OCI-LY7 (cell line): ENCODE measurements around the gene BRME1.

Experiments used
- EZH2phosphoT487 ChIP-seq: fragments of 200-600 bp; sonication (generic); IDR thresholded peaks from 2 replicates; pipeline ENCODE4 v1.6.1; 2018; ENCODE audit warnings: low read depth, borderline replicate concordance, mild to moderate bottlenecking, mixed run types, antibody characterized with exemption, low read length, moderate library complexity, mixed read lengths
- TF ChIP-seq, protein P1 (sequence below): fragments of 200-600 bp; sonication (generic); conservative IDR thresholded peaks from 2 replicates; pipeline ENCODE4 v1.5.1; 2014; ENCODE audit warnings: mild to moderate bottlenecking, antibody characterized with exemption, low read length, moderate library complexity, mixed read lengths

- TF ChIP-seq, protein P1, sequence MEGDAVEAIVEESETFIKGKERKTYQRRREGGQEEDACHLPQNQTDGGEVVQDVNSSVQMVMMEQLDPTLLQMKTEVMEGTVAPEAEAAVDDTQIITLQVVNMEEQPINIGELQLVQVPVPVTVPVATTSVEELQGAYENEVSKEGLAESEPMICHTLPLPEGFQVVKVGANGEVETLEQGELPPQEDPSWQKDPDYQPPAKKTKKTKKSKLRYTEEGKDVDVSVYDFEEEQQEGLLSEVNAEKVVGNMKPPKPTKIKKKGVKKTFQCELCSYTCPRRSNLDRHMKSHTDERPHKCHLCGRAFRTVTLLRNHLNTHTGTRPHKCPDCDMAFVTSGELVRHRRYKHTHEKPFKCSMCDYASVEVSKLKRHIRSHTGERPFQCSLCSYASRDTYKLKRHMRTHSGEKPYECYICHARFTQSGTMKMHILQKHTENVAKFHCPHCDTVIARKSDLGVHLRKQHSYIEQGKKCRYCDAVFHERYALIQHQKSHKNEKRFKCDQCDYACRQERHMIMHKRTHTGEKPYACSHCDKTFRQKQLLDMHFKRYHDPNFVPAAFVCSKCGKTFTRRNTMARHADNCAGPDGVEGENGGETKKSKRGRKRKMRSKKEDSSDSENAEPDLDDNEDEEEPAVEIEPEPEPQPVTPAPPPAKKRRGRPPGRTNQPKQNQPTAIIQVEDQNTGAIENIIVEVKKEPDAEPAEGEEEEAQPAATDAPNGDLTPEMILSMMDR = no peak
- TF ChIP-seq EZH2phosphoT487 = no peak
Measured at GRCh38 chr19:13848798-13849676, 56.9 kb downstream of the BRME1 start.
